ENCODE measurements around the gene XYLB.

The XYLB gene

DNA sequence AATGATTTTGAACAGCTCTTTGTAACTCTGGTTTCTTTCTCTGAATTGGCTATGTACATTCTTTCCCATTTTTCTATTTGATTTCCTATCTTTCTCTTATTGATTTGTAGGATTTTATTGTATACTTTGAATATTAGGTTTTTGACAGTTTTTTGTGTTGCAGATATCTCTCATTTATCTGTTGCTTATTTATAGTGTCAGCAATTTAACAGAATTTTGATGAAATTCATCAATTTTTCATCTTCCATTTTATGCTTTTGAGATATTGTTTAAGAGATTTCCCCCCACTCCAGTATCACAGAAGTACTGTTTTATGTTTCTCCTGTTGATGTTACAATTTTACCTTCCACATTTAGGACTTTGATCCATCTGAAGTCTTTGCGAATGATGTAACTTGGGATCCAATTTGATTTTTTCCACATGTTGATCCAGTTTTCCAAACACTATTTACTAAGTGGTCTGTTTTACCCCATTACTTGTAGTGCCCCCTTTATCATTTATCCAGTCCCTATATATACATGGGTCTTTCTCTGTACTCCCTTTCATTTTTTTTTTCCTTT is 46.1 kb downstream of the XYLB start:
- DNase-seq: no peak
- no peak for TF ChIP-seq CTCF (IDR thresholded peaks at IDR 0.05)

GRCh38 chr3:38396239-38396638 is 49.7 kb downstream of the XYLB start:
- no peak for DNase-seq
- intact Hi-C loops (cut with DNase I; ENCODE audit: low total_unique reads): no loop called here
- H3K36me3 ChIP-seq: peaks cover 13 to 46% (median 17%) of the 10 kb centered on the region in 3 donors
- H3K9me3 ChIP-seq: no peaks in the 10 kb centered on the region
- H3K4me3 ChIP-seq: no peak overlapping the region
- H3K4me1 ChIP-seq: no peaks in the 10 kb centered on the region
- no peak for TF ChIP-seq CTCF (IDR thresholded peaks at IDR 0.05)
- H3K27ac ChIP-seq: no peak overlapping the region
- no peaks in the 10 kb centered on the region for H3K27me3 ChIP-seq

More for the DNA sequence above, 46.1 kb downstream of the XYLB start:
- intact Hi-C loops (cut with DNase I; ENCODE audit: low total_unique reads): no loop called here
- Histone ChIP-seq H3K27ac (no peak overlapping the region), H3K36me3 (peaks cover 0 to 32% (median 18%) of the 10 kb centered on the region in 3 donors), H3K27me3 (no peaks in the 10 kb centered on the region), H3K4me1 (no peaks in the 10 kb centered on the region), H3K9me3 (no peaks in the 10 kb centered on the region), H3K4me3 (no peak overlapping the region)

- DNase-seq: no peak
- TF ChIP-seq CTCF (IDR thresholded peaks at IDR 0.05): no peak
- Histone ChIP-seq H3K36me3 (peaks cover 19 to 48% (median 23%) of the 10 kb centered on the region in 3 donors), H3K27me3 (no peaks in the 10 kb centered on the region), H3K4me3 (no peak overlapping the region), H3K4me1 (no peaks in the 10 kb centered on the region), H3K27ac (no peak overlapping the region), H3K9me3 (no peaks in the 10 kb centered on the region)
- intact Hi-C loops (cut with DNase I; ENCODE audit: low total_unique reads): no loop called here
Observed at GRCh38 chr3:38396861-38397260, 50.3 kb downstream of the XYLB start.

DNA sequence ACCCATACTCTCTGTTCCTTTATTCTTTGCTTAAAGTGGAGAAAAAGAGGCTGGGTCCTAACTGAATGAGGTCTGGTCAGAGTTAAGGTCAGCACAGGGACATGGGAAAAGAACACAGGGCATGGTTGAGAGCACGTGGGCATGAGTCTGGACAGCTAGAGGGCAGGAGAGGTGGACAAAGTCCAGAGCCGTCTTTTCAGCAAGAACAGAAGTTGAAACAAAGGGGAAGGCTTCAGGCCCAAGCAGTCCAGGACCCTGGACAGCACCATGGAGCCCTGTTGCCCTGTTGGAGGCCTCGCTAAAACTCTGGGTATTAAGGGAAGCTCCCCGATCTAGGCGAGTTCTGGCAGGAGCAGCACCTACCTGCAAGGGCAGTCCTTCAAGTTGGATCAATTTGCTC is 50.7 kb downstream of the XYLB start:
- Histone ChIP-seq H3K9me3 (no peaks in the 10 kb centered on the region), H3K27ac (no peak overlapping the region), H3K4me1 (no peaks in the 10 kb centered on the region), H3K27me3 (no peaks in the 10 kb centered on the region), H3K4me3 (no peak overlapping the region), H3K36me3 (peaks cover 20 to 51% (median 28%) of the 10 kb centered on the region in 3 donors)
- TF ChIP-seq CTCF (IDR thresholded peaks at IDR 0.05): no peak
- intact Hi-C loops (cut with DNase I; ENCODE audit: low total_unique reads): no loop called here
- no peak for DNase-seq

DNA sequence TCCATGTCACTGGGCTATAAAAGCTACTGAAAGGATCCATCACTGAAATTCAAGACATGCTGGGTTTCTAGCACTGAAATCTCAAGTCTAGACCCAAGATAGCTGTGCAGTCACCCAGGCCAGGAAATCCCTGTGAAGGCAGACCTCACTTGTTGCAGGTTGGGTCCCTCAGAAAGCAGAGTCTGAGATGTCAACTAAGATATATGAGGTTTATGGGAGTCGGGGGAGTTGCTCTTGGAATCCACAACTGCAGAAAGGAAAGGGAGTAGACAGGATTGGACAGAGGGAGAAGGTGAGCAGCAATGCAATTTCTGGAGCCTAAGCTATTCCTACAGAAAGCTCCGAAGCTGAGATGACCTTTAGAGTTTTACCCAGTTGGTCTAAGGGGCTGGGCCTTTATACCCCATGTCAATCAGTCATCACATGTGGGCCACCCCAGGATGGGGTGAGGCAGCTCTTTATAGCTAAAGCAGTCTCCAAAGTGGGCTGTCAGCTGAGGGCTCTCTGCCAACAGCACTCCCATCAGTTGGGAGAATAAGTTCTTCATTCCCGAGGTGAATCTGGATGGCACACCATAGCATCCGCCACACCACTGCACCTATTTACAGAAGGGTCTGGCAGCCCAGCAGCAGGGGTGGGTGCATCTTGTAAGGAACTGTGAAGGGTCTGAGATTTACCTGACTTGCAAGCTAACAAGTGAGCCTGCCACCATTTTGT is 54.8 kb downstream of the XYLB start:
- H3K27ac ChIP-seq: no peak overlapping the region
- no peak for DNase-seq
- TF ChIP-seq CTCF (IDR thresholded peaks at IDR 0.05): no peak
- H3K4me3 ChIP-seq: no peak overlapping the region
- H3K9me3 ChIP-seq: no peaks in the 10 kb centered on the region
- no peaks in the 10 kb centered on the region for H3K27me3 ChIP-seq
- H3K4me1 ChIP-seq: no peaks in the 10 kb centered on the region
- intact Hi-C loops (cut with DNase I; ENCODE audit: low total_unique reads): no loop called here
- H3K36me3 ChIP-seq: peaks cover 35 to 68% (median 61%) of the 10 kb centered on the region in 3 donors
